B cell (primary cell): ENCODE data around the gene KLHL18. TPM values are rescaled to one million over a fixed set of nuclear protein-coding genes. Genes with fewer than 3 reads are reported as not detected.
"Not testable (repeated sequence)": the region's sequence is repeated elsewhere in the genome, so short reads cannot be mapped to it uniquely, and the experiment has no call there.

Experiments
- ATAC-seq: fragments of 200-7000 bp; cut with Tn5 transposase; one replicate; pipeline ENCODE4 v1.10.0; 2021; ENCODE audit warnings: low read depth, mild to moderate bottlenecking, moderate number of reproducible peaks, moderate library complexity
- CTCF ChIA-PET: fragments of 350-600 bp; sonication (Branson Sonifier 250); formaldehyde crosslinking; loops from one replicate; lab custom pipeline; 2021; ENCODE audit warnings: antibody characterized with exemption, inconsistent platforms; lab: Charles Lee
- POLR2A ChIA-PET: fragments of 350-600 bp; sonication (Branson Sonifier 250); formaldehyde crosslinking; loops from one replicate; lab custom pipeline; 2021; ENCODE audit warnings: antibody characterized with exemption; lab: Charles Lee
- DNase-seq: peaks from one replicate; pipeline ENCODE4 v3.0.0; 2013
- H2AFZ ChIP-seq: 2 replicates; pipeline ENCODE4 v1.6.1; 2012; ENCODE audit warnings: mild to moderate bottlenecking, low read depth, low read length; ENCODE audit not compliant: insufficient read depth, poor library complexity, severe bottlenecking
- H3K27ac ChIP-seq, 2 donors: 1 replicate in 1 of 2; 2 replicates in 1 of 2; pipeline ENCODE4 v1.5.1; 2012 to 2013; ENCODE audit warnings: low read length in 2 of 2, mild to moderate bottlenecking in 2 of 2, moderate library complexity in 1 of 2
- H3K27me3 ChIP-seq, 4 experiments: fragments of 200-600 bp in 1 of 4; sonication (generic) in 1 of 4; replicated peaks in 1 of 4; 1 replicate in 2 of 4; 2 replicates in 2 of 4; pipeline versions ENCODE4 v1.6.1 to v1.7.0; 2013 to 2016; ENCODE audit warnings: low read length in 3 of 4, mild to moderate bottlenecking in 2 of 4, mixed read lengths in 1 of 4, moderate library complexity in 1 of 4; ENCODE audit not compliant: insufficient read depth in 4 of 4, control insufficient read depth in 3 of 4; ENCODE audit errors: control extremely low read depth in 1 of 4
- H3K36me3 ChIP-seq, 2 experiments: replicated peaks in 1 of 2; 1 replicate in 1 of 2; 2 replicates in 1 of 2; pipeline versions ENCODE4 v1.6.1 to v1.7.1; 2013; ENCODE audit warnings: low read length in 1 of 2; ENCODE audit not compliant: insufficient read depth in 2 of 2, control insufficient read depth in 1 of 2; ENCODE audit errors: control extremely low read depth in 1 of 2, extremely low read depth in 1 of 2
- H3K4me1 ChIP-seq, 2 donors: fragments of 200-600 bp in 1 of 2; sonication (generic) in 1 of 2; 1 replicate in 1 of 2; 2 replicates in 1 of 2; pipeline versions ENCODE4 v1.5.1 to v1.6.1; 2013 to 2017; ENCODE audit warnings: low read length in 2 of 2; ENCODE audit not compliant: control insufficient read depth in 2 of 2, insufficient read depth in 2 of 2
- H3K4me2 ChIP-seq: replicated peaks from 2 replicates; pipeline ENCODE3; 2012; ENCODE audit warnings: mild to moderate bottlenecking, low read depth, low read length; ENCODE audit not compliant: poor library complexity, severe bottlenecking
- H3K4me3 ChIP-seq, 5 experiments: fragments of 200-600 bp in 1 of 5; sonication (generic) in 1 of 5; 1 replicate in 3 of 5; 2 replicates in 2 of 5; pipeline versions ENCODE4 v1.5.1 to v1.7.0; 2011 to 2016; ENCODE audit warnings: low read length in 4 of 5, mild to moderate bottlenecking in 4 of 5, low read depth in 2 of 5, control low read depth in 1 of 5, moderate library complexity in 1 of 5; ENCODE audit not compliant: insufficient read depth in 1 of 5; ENCODE audit errors: control extremely low read depth in 1 of 5, extremely low read depth in 1 of 5
- H3K79me2 ChIP-seq: fragments of 200-600 bp; sonication (generic); one replicate; pipeline ENCODE4 v1.6.0; 2016; ENCODE audit warnings: low read length; ENCODE audit not compliant: control insufficient read depth, insufficient read depth
- H3K9ac ChIP-seq: fragments of 200-600 bp; sonication (generic); 2 replicates; pipeline ENCODE4 v1.6.1; 2017; ENCODE audit warnings: mild to moderate bottlenecking, low read length, moderate library complexity
- H3K9me3 ChIP-seq, 3 donors: one replicate each; pipeline versions ENCODE4 v1.6.1 to v1.7.1; 2013; ENCODE audit warnings: low read length in 2 of 3; ENCODE audit not compliant: control insufficient read depth in 2 of 3, insufficient read depth in 1 of 3; ENCODE audit errors: control extremely low read depth in 1 of 3
- H4K20me1 ChIP-seq: 2 replicates; pipeline ENCODE4 v1.6.0; 2012; ENCODE audit warnings: mild to moderate bottlenecking, low read length; ENCODE audit not compliant: insufficient read depth, control insufficient read depth, poor library complexity, severe bottlenecking
- H3K27ac Mint-ChIP-seq: one replicate; pipeline ENCODE4 v1.8.0; 2021; ENCODE audit warnings: mixed read lengths
- H3K27me3 Mint-ChIP-seq: one replicate; pipeline ENCODE4 v1.8.0; 2021; ENCODE audit warnings: mixed read lengths
- H3K4me1 Mint-ChIP-seq: one replicate; pipeline ENCODE4 v1.8.0; 2021; ENCODE audit warnings: mixed read lengths
- H3K4me3 Mint-ChIP-seq: one replicate; pipeline ENCODE4 v1.8.0; 2021; ENCODE audit warnings: mixed read lengths
- H3K9me3 Mint-ChIP-seq: one replicate; pipeline ENCODE4 v1.8.0; 2022; ENCODE audit warnings: mixed read lengths; ENCODE audit not compliant: insufficient read depth
- CTCF ChIP-seq: fragments of 200-600 bp; IDR thresholded peaks from one replicate; pipeline ENCODE4 v1.8.0; 2022; ENCODE audit warnings: antibody characterized with exemption, mild to moderate bottlenecking
- EZH2 ChIP-seq: IDR thresholded peaks from 2 replicates; pipeline ENCODE4 v1.6.1; 2012; ENCODE audit warnings: borderline replicate concordance, low read depth, mild to moderate bottlenecking, moderate library complexity, low read length; ENCODE audit not compliant: insufficient read depth, poor library complexity, severe bottlenecking
- WGBS: methylation state at CpG from one replicate; pipeline ENCODE4 v1.1.5; 2013; ENCODE audit warnings: missing lambda C conversion rate; ENCODE audit not compliant: insufficient coverage; 5-methylcytosine and 5-hydroxymethylcytosine counted together
- intact Hi-C: fragments of 100-400 bp; cut with micrococcal nuclease; formaldehyde crosslinking; loops from one replicate; pipeline ENCODE4 v1.10.0; 2022
- polyA plus RNA-seq: library from polyadenylated mRNA; depleted of rRNA; stranded (reverse); fragments of >200 nt; gene quantifications from 2 replicates; pipeline ENCODE4 v1.2.3, GENCODE V29; 2012
- total RNA-seq, 2 donors: library from RNA; stranded (reverse); fragments of 120-200 nt in 1 of 2; gene quantifications; 1 replicate in 1 of 2; 2 replicates in 1 of 2; pipeline versions ENCODE4 v1.2.3 to v1.2.4, GENCODE V29; 2013 to 2022

KLHL18 gene
- total and polyA plus RNA-seq, 2 donors (not counting 1 experiment from before 2014, with no cell fraction given), result 30.9 to 50.8 TPM

GRCh38 chr3:47251689-47252088, 31.1 kb upstream of the KLHL18 start:
- DNase-seq, result no peak
- Histone ChIP-seq H3K4me3 (no peak overlapping the region), H3K9me3 (no peaks in the 10 kb centered on the region), H3K27ac (no peak overlapping the region), H3K4me2 (no peak overlapping the region), H4K20me1 (no peaks in the 10 kb centered on the region), H3K36me3 (no peaks in the 10 kb centered on the region), H3K79me2 (no peaks in the 10 kb centered on the region), H3K4me1 (no peaks in the 10 kb centered on the region), H2AFZ (peak overlapping the region; percentile 10), H3K9ac (no peak overlapping the region), H3K27me3 (no peaks in the 10 kb centered on the region)
- CTCF ChIA-PET, result interaction anchor here (0.6 to 1.8 kb wide), 2 partner anchors 72 to 76 kb away, joined by 3 to 12 read pairs; no protein-coding TSS in a partner anchor
- 100% methylated on average over 1 of the region's 5 CpGs for WGBS
- H3K4me1 Mint-ChIP-seq, result no peaks in the 10 kb centered on the region
- no peaks in the 10 kb centered on the region for H3K27me3 Mint-ChIP-seq
- no peaks in the 10 kb centered on the region for H3K9me3 Mint-ChIP-seq
- TF ChIP-seq CTCF (no peak), EZH2 (no peak)
- no peak for ATAC-seq
- POLR2A ChIA-PET, result no interaction called here
- H3K27ac Mint-ChIP-seq, result no peak overlapping the region
- intact Hi-C loops, result no loop called here
- H3K4me3 Mint-ChIP-seq, result no peak overlapping the region

GRCh38 chr3:47256331-47256730, 26.4 kb upstream of the KLHL18 start:
- H3K9me3 ChIP-seq, ATAC-seq, H3K27me3 Mint-ChIP-seq, H3K79me2 ChIP-seq, POLR2A ChIA-PET, CTCF ChIA-PET, H3K4me3 Mint-ChIP-seq, H3K27ac Mint-ChIP-seq, H2AFZ ChIP-seq, H3K27ac ChIP-seq, intact Hi-C loops, H3K4me1 Mint-ChIP-seq, H3K27me3 ChIP-seq, H3K4me3 ChIP-seq, H3K9me3 Mint-ChIP-seq, H4K20me1 ChIP-seq, H3K4me1 ChIP-seq, H3K4me2 ChIP-seq, H3K9ac ChIP-seq, H3K36me3 ChIP-seq, DNase-seq: not testable (repeated sequence)
- WGBS, result 97% methylated on average over 7 of the region's 25 CpGs
